Mesenchymal stem cell (in vitro differentiated cells and primary cell): Measurements from ENCODE around the gene LYVE1.

Source experiments
- DNase-seq: peaks from one replicate; pipeline ENCODE4 v3.0.0-alpha.2; 2013
- H2AFZ ChIP-seq: one replicate; pipeline ENCODE4 v1.6.1; 2013; ENCODE audit warnings: low read depth, mild to moderate bottlenecking, control low read depth, inconsistent platforms, low read length, moderate library complexity
- H2AK5ac ChIP-seq: 2 replicates; pipeline ENCODE4 v1.6.1; 2013; ENCODE audit warnings: low read length, moderate library complexity, mild to moderate bottlenecking, inconsistent platforms; ENCODE audit not compliant: severe bottlenecking
- H2BK120ac ChIP-seq: one replicate; pipeline ENCODE4 v1.6.1; 2013; ENCODE audit warnings: low read depth, mild to moderate bottlenecking, inconsistent platforms, low read length, moderate library complexity
- H2BK12ac ChIP-seq, 2 experiments: one replicate each; pipeline ENCODE4 v1.6.1; 2013; ENCODE audit warnings: inconsistent platforms in 2 of 2, low read length in 2 of 2, mild to moderate bottlenecking in 2 of 2, moderate library complexity in 2 of 2, control low read depth in 1 of 2
- H2BK15ac ChIP-seq: one replicate; pipeline ENCODE4 v1.6.1; 2013; ENCODE audit warnings: mild to moderate bottlenecking, low read depth, inconsistent platforms; ENCODE audit not compliant: poor library complexity, severe bottlenecking
- H2BK5ac ChIP-seq: 2 replicates; pipeline ENCODE4 v1.6.1; 2013; ENCODE audit warnings: low read depth, mild to moderate bottlenecking, low read length, control low read depth, inconsistent platforms; ENCODE audit not compliant: poor library complexity, severe bottlenecking
- H3K14ac ChIP-seq, 2 experiments: one replicate each; pipeline ENCODE4 v1.6.1; 2013; ENCODE audit warnings: inconsistent platforms in 2 of 2, low read length in 2 of 2, control low read depth in 1 of 2, mild to moderate bottlenecking in 1 of 2, moderate library complexity in 1 of 2
- H3K18ac ChIP-seq, 2 experiments: one replicate each; pipeline ENCODE4 v1.6.1; 2013; ENCODE audit warnings: inconsistent platforms in 2 of 2, low read length in 2 of 2, control low read depth in 1 of 2, low read depth in 1 of 2, mild to moderate bottlenecking in 1 of 2
- H3K23ac ChIP-seq, 2 experiments: one replicate each; pipeline ENCODE4 v1.6.1; 2013; ENCODE audit warnings: inconsistent platforms in 2 of 2, low read length in 2 of 2, mild to moderate bottlenecking in 2 of 2, moderate library complexity in 2 of 2, control low read depth in 1 of 2
- H3K27ac ChIP-seq: 2 replicates; pipeline ENCODE4 v1.5.1; 2013; ENCODE audit warnings: mild to moderate bottlenecking, moderate library complexity, low read length, control low read depth, inconsistent platforms; ENCODE audit not compliant: poor library complexity, severe bottlenecking
- H3K27me3 ChIP-seq, 2 experiments: 2 replicates each; pipeline versions ENCODE4 v1.6.1 to v1.7.0; 2013; ENCODE audit warnings: low read length in 2 of 2, mild to moderate bottlenecking in 2 of 2, moderate library complexity in 2 of 2, control low read depth in 1 of 2, inconsistent platforms in 1 of 2; ENCODE audit not compliant: control insufficient read depth in 1 of 2, insufficient read depth in 1 of 2
- H3K36me3 ChIP-seq, 2 experiments: 2 replicates each; pipeline versions ENCODE4 v1.6.1 to v1.7.0; 2013; ENCODE audit warnings: low read length in 2 of 2, control low read depth in 1 of 2, inconsistent platforms in 1 of 2, low read depth in 1 of 2, mild to moderate bottlenecking in 1 of 2; ENCODE audit not compliant: insufficient read depth in 2 of 2, control insufficient read depth in 1 of 2
- H3K4ac ChIP-seq, 2 experiments: one replicate each; pipeline ENCODE4 v1.6.1; 2013; ENCODE audit warnings: inconsistent platforms in 2 of 2, low read length in 2 of 2, mild to moderate bottlenecking in 2 of 2, moderate library complexity in 2 of 2, control low read depth in 1 of 2, low read depth in 1 of 2
- H3K4me1 ChIP-seq: 2 replicates; pipeline ENCODE4 v1.6.1; 2013; ENCODE audit warnings: low read depth, low read length, control low read depth; ENCODE audit not compliant: control insufficient read depth, insufficient read depth
- H3K4me2 ChIP-seq: 2 replicates; pipeline ENCODE4 v1.6.1; 2013; ENCODE audit warnings: low read length, mild to moderate bottlenecking, inconsistent platforms; ENCODE audit not compliant: poor library complexity, severe bottlenecking
- H3K4me3 ChIP-seq, 2 experiments: 2 replicates each; pipeline versions ENCODE4 v1.5.1 to v1.7.0; 2013; ENCODE audit warnings: low read length in 2 of 2, mild to moderate bottlenecking in 2 of 2, control low read depth in 1 of 2, low read depth in 1 of 2; ENCODE audit not compliant: insufficient read depth in 1 of 2
- H3K79me1 ChIP-seq: replicated peaks from 2 replicates; pipeline ENCODE4 v1.6.1; 2013; ENCODE audit warnings: mild to moderate bottlenecking, control low read depth, low read length, inconsistent platforms; ENCODE audit not compliant: poor library complexity, severe bottlenecking
- H3K9ac ChIP-seq: 2 replicates; pipeline ENCODE4 v1.7.0; 2013; ENCODE audit warnings: mild to moderate bottlenecking, low read length, moderate library complexity
- H3K9me3 ChIP-seq: 2 replicates; pipeline ENCODE4 v1.7.0; 2013; ENCODE audit warnings: mild to moderate bottlenecking, low read length; ENCODE audit not compliant: control insufficient read depth
- H4K8ac ChIP-seq: one replicate; pipeline ENCODE4 v1.6.1; 2013; ENCODE audit warnings: inconsistent platforms, mild to moderate bottlenecking, low read length, moderate library complexity
- H4K91ac ChIP-seq: one replicate; pipeline ENCODE4 v1.6.1; 2013; ENCODE audit warnings: mild to moderate bottlenecking, low read length, inconsistent platforms
- WGBS: methylation state at CpG from one replicate; pipeline ENCODE4 v1.1.7; 2013; ENCODE audit warnings: mixed read lengths; 5-methylcytosine and 5-hydroxymethylcytosine counted together

The LYVE1 gene

GRCh38 chr11:10511181-10511621 is 57.3 kb downstream of the LYVE1 start:
- Histone ChIP-seq H3K4ac (no peak overlapping the region), H3K23ac (no peak overlapping the region), H2BK5ac (no peak overlapping the region), H3K18ac (no peak overlapping the region), H3K27ac (no peak overlapping the region), H2AK5ac (no peak overlapping the region), H2BK120ac (no peak overlapping the region), H3K36me3 (peaks cover 3 to 50% of the 10 kb centered on the region in 2 experiments), H3K4me1 (no peaks in the 10 kb centered on the region), H3K9me3 (no peaks in the 10 kb centered on the region), H3K79me1 (peaks cover 6% of the 10 kb centered on the region), H2BK12ac (no peak overlapping the region), H3K4me3 (no peak overlapping the region), H3K9ac (no peak overlapping the region), H3K14ac (no peak overlapping the region), H4K8ac (peak overlapping the region; percentile 19), H3K27me3 (no peaks in the 10 kb centered on the region), H2BK15ac (no peak overlapping the region), H4K91ac (peak overlapping the region; percentile 39), H2AFZ (no peak overlapping the region), H3K4me2 (no peak overlapping the region)
- no peak for DNase-seq
- WGBS = 65% methylated on average over 10 of the region's 10 CpGs
